GM19463 (cell line): ENCODE results near the gene PCDH1.

Experiments
- ATAC-seq: cut with Tn5 transposase; IDR thresholded peaks from one replicate; pipeline ENCODE4 v1.9.1; 2021; ENCODE audit warnings: mild to moderate bottlenecking, moderate library complexity; ENCODE audit not compliant: unreplicated experiment

The PCDH1 gene

DNA sequence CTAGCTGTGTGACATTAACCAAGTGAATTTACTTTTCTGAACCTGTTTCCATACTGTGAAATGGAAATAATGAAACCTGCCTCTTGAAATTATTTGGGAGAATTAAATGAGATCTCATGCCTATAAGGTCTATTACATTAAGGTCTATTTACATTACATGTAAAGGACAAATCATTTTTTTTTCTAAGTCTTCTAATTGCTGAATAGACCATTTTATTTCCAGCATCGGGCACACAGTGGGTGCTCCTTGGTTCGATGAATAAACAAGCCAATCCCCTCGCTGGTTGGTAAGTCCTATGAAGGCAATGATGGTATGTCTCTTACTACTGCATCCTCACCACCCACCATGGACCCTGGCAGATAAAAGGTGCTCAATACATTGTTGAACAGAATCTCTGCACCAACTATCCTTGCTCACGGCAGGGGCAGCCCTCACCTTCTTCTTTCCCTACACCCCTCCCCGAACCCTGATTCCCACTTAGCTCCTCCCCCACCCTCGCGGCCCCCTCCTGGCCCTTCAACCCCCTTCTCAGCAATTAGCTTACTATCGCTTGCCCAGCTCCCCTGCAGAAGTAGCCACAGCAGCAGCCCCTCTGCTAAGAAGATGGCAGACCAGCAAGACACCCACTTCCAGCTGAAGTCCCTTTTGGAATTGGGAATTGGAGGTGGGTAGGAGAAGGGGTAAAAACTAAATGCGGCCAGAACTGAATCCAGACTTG, 3.0 kb downstream of the PCDH1 start:
- ATAC-seq: no peak

DNA sequence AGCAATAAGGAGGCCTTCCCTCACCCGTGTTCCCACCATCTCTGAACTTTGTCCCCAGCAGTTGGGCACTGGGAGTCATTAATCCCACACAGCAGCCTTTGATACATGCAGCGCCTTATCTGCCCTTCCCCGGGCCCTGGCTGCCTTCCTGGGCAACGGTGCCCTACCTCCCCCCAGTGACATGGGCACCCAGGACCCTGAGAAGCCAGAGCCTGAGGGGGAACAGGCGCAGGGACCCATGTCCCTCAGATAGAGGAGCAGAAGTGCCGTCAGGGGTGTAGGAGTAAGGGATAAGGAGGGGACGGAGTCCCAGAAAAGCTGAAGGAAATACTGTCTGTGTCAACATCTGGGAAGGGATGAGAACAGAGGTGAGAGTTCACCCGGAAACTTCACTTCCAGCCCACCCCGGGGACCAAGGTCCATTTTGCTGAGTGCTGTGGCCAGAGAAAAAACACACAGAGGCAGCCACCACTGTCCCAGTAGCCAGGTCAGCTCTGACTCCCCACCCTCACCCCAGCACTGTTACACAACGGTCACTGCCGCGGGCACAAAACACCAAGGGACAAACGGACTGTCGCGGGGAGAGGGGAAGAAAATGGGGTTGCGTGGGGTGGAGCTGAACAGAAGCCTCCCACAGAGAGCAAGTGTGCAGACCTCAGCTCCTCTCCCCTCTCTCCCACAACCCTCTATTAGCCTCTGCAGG, 3.8 kb downstream of the PCDH1 start:
- ATAC-seq: no peak

DNA sequence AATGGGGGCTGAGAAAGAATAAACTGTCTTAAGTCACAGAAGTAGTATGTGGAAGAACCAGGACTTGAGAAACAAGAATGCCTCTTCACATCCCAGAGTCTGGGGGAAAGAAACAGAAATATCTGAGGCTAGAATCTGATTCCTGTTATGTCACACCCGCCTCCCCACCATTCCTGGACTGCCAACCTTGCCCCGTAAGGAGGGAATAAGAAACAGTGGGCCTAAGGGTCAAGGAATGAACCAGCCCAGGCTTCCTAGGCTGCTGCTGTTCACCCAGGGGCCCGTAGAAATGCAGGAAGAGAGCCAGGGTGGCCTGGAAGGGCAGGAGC, 4.3 kb downstream of the PCDH1 start:
- ATAC-seq: no peak

DNA sequence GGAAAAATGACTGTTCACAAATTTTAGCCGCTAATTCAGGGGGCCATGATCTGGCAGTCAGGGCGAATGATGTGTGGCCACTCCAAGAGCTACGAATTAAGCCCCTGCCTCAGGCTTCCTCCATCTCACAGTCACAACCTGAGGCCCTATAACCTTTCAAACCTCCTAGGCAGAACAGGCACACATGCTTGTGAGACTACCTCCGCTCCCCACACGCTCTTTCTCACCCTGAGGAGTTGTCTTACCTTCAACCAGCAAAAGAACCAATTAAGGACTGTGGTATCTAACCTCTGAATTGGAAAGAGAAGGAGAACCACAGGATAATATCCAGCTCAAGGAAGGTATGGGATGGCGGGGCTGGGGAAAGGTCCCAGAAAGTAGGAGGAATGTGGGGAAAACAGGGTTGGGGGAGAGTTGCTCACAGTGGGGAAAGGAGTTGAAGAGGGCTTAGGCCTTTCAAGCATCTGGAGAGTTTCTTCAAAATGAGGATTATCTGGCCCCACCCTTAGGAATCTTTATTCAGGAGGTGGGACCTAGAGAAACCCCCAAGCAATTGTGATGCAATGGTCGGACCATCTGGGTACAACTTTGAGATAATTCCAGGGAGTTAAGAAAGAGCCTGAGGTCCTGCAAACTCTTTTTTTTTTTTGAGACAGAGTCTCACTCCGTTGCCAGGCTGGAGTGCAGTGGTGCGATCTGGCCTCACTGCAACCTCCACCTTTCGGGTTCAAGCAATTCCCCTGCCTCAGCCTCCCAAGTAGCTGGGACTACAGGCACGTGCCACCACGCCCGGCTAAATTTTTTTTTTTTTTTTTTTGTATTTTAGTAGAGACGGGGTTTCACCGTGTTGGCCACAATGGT, 5.5 kb downstream of the PCDH1 start:
- ATAC-seq: no peak

GRCh38 chr5:141871870-141872269, 6.3 kb downstream of the PCDH1 start:
- ATAC-seq: no peak

- no peak for ATAC-seq
Observed at GRCh38 chr5:141870871-141871270, 7.3 kb downstream of the PCDH1 start.

GRCh38 chr5:141870228-141870627, 8.0 kb downstream of the PCDH1 start:
- ATAC-seq: no peak

GRCh38 chr5:141869514-141869913, 8.7 kb downstream of the PCDH1 start:
- ATAC-seq: no peak

DNA sequence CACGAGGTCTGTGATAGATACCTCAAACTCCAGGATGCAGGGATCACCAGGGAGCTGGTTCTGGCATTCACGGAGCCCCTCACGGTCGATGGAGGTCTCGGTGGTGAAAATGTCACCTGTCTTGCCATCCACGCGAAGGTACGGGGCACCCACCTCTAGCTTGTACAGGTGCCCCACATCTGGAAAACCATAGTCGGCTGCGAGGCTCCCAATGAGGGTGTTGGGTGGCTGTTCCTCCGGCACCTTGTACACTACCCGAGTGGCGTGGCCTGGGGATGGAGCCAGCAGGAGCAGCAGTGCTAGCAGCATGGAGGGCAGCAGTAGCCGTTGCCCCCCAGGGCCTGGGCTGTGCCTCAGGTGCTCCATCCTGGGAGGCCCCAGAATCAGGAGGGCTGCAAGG, 9.2 kb downstream of the PCDH1 start:
- ATAC-seq: no peak

GRCh38 chr5:141868541-141868940, 9.7 kb downstream of the PCDH1 start:
- ATAC-seq: no peak

DNA sequence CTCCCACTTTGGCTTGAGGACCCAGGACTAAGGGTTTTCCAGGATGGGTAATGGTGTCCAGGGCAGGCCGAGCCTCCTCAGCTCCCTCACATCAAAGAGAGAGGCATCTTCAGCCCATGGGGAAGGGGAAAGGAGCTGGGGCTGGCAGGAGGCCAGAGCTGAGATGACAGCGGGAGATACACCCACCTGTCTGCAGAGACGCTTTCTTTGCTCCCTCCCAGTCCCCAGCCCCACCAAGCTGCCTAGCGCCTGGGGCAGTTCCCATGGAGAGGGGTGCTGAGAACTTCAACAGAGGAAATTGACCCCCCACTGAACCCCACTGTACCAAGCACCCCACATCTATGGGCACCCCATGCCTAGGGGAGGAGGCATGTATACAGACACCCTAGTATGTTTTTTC, 10.6 kb downstream of the PCDH1 start:
- ATAC-seq: no peak

GRCh38 chr5:141867139-141867538, 11.1 kb downstream of the PCDH1 start:
- no peak for ATAC-seq

DNA sequence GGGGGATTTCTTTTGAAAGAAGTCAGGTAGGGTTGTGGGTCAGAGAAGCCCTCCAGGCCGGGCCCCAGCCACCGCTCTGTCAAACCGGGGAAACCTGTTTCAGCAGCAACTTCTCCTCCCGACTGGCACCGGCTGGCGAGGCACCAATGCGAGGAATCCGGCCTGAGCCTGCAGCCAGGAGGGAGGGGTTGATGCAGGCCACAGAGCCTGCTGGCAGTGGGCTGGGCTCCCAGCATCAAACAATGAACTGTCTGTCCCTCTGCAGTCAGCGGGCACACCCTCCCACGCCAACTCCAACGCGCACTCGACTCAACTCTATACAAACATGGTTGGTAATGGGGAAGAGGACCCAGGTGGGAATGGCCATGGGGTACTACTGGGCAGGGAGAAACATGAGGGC, 12.1 kb downstream of the PCDH1 start:
- no peak for ATAC-seq

DNA sequence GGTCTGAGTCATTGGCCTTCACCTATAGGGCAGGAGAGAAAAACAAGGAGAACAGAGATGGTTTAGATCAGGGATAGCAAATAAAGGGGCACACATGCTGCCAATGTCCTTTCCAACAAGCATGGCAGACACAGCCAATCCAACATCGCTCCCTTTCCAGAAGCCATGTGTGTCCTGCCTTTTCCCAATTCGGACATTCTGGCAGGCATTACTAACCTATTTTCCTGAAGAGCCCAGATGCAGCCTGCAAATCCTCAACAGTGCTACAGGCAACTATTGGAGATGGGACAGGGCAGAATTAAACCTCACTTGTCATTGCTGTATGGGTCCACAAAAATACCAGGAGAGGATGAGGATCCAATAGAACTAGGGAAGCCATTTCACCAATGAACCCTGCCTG, 12.8 kb downstream of the PCDH1 start:
- ATAC-seq: no peak

DNA sequence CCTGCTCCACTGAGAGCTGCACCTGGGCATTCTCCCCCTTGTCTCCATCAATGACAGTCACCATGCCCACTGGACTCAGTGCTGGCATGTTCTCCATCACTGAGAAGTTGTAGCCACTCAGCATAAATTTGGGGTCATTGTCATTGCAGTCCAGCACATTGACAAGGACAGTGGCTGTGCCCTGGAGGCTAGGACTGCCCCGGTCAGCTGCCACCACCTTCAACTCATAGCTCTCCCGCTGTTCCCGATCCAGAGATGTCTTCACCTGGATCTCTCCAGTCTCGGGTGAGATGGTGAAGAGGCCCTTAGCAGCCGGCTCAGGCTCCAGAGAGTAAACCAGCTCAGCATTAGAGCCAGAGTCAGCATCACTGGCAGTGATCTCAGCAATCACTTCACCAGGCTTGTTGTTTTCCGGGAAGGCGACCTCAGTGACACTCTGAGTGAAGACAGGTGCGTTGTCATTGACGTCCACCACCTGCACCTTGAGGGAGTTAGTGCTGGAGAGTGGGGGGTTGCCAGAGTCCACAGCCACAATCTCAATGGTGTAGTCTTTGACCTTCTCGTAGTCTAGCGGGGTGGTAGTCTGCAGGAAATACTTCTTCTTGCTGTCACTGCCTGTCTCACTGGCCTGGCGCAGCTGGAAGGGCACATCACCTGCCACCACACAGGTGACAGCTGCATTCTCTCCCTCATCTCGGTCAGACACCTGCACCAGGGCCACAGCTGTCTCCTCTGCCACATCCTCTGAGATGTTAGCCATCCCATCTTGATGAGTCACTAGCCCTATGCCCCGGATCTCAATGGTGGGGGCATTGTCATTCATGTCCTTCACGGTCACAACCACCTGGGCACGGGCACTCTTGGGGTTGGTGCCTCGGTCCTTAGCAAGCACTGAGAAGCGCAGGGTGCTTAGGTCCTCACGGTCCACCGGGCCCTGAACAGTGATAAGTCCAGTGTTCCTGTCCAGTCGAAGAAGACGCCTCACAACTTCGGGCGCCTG, 13.5 kb downstream of the PCDH1 start:
- no peak for ATAC-seq

- no peak for ATAC-seq
Observed at GRCh38 chr5:141863569-141864178, 14.5 kb downstream of the PCDH1 start.

- ATAC-seq: no peak
Observed at GRCh38 chr5:141862936-141863543, 15.2 kb downstream of the PCDH1 start.

- no peak for ATAC-seq
Observed at GRCh38 chr5:141861194-141861593, 17.0 kb downstream of the PCDH1 start.

DNA sequence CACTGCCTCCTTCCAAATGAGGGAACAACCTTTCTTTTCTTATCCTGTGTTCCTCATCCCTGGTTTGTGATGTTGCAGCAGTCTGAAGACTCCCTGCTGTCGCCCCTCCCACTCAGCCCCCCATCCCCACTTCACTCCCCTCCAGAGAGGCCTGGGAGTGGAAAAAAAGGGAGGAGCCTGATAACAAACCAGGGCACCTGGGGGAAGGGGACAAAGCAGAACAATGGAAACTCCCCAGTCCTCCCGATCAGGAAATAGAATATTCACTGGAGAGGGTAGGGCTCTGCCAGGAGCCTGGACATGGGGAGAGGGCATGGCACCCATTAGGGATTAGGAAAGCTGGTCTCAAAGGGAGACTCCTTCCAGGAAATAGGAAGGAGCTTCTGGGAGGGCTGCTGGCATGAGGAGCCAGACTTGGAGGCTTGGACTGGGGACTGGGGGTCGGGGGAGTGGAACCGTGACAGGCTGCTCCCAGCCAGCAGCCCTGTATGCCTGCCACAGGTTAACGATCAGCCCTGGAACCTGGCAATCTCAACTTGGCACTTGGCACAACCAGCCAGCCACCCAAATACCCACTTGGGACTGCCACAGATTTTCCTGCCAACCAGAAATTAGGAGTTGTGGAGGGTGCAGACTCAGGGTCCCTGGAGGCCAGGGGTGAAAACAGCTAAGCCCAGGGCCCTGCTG, 20.0 kb downstream of the PCDH1 start:
- ATAC-seq: no peak
